Epithelial cell of prostate (primary cell): Measurements from ENCODE around the gene RUNX1.
A peak's percentile ranks its signal among the peaks of the same experiment; 100 is the strongest.

ENCODE experiments used
- DNase-seq: peaks from one replicate; pipeline ENCODE4 v3.0.0-alpha.2; 2011; ENCODE audit warnings: low read depth, low spot score
- H3K27ac ChIP-seq: fragments of 450-650 bp; 2 replicates; pipeline ENCODE4 v1.5.1; 2017; ENCODE audit warnings: mild to moderate bottlenecking

RUNX1 gene

GRCh38 chr21:34889676-34890469 lies 159.2 kb downstream of the RUNX1 start:
- DNase-seq = no peak
- peak overlapping the region; percentile 97 for H3K27ac ChIP-seq

- H3K27ac ChIP-seq = peak overlapping the region; percentile 97
- DNase-seq = no peak
These were observed 159.8 kb downstream of the RUNX1 start for GRCh38 chr21:34889320-34889675.

GRCh38 chr21:34888569-34889319 lies 160.4 kb downstream of the RUNX1 start:
- peak overlapping the region; percentile 97 for H3K27ac ChIP-seq
- DNase-seq = peak; percentile 85

- H3K27ac ChIP-seq = peak overlapping the region; percentile 97
- DNase-seq = peak; percentile 92
These were observed 161.2 kb downstream of the RUNX1 start for GRCh38 chr21:34887725-34888568.

- peak overlapping the region; percentile 97 for H3K27ac ChIP-seq
- no peak for DNase-seq
These were observed 162.0 kb downstream of the RUNX1 start for GRCh38 chr21:34887105-34887442.

GRCh38 chr21:34886240-34887104 lies 162.6 kb downstream of the RUNX1 start:
- peak overlapping the region; percentile 97 for H3K27ac ChIP-seq
- DNase-seq = no peak

GRCh38 chr21:34885626-34886239 lies 163.4 kb downstream of the RUNX1 start:
- no peak for DNase-seq

GRCh38 chr21:34885125-34885524 lies 164.0 kb downstream of the RUNX1 start:
- H3K27ac ChIP-seq = peak overlapping the region; percentile 97
- no peak for DNase-seq

More at GRCh38 chr21:34885626-34886239, 163.4 kb downstream of the RUNX1 start:
- peak overlapping the region; percentile 97 for H3K27ac ChIP-seq

- peak overlapping the region; percentile 97 for H3K27ac ChIP-seq
- no peak for DNase-seq
These were observed 164.7 kb downstream of the RUNX1 start for GRCh38 chr21:34884346-34884929.

- peak overlapping the region; percentile 97 for H3K27ac ChIP-seq
- no peak for DNase-seq
These were observed 165.4 kb downstream of the RUNX1 start for GRCh38 chr21:34883491-34884271.

GRCh38 chr21:34882719-34883131 lies 166.4 kb downstream of the RUNX1 start:
- DNase-seq = no peak
- H3K27ac ChIP-seq = peak overlapping the region; percentile 97

- H3K27ac ChIP-seq = peak overlapping the region; percentile 97
- no peak for DNase-seq
These were observed 167.2 kb downstream of the RUNX1 start for GRCh38 chr21:34881839-34882371.

- no peak for DNase-seq
- peak overlapping the region; percentile 97 for H3K27ac ChIP-seq
These were observed 167.7 kb downstream of the RUNX1 start for GRCh38 chr21:34881421-34881820.

GRCh38 chr21:34880401-34880800 lies 168.7 kb downstream of the RUNX1 start:
- no peak for DNase-seq
- H3K27ac ChIP-seq = peak overlapping the region; percentile 97

- H3K27ac ChIP-seq = peak overlapping the region; percentile 97
- DNase-seq = no peak
These were observed 170.2 kb downstream of the RUNX1 start for GRCh38 chr21:34878940-34879339.

- peak overlapping the region; percentile 97 for H3K27ac ChIP-seq
- DNase-seq = no peak
These were observed 170.6 kb downstream of the RUNX1 start for GRCh38 chr21:34878501-34878900.

- DNase-seq = no peak
- peak overlapping the region; percentile 35 for H3K27ac ChIP-seq
These were observed 171.5 kb downstream of the RUNX1 start for GRCh38 chr21:34877485-34878128.
